ENCODE data around the gene ITPK1. TPM values are rescaled to one million over a fixed set of nuclear protein-coding genes. Genes with fewer than 3 reads are reported as not detected.

ITPK1 gene
- polyA plus RNA-seq, 6 donors from 2014 or later, result 8.5 to 20.1 (median 16.2) TPM

DNA sequence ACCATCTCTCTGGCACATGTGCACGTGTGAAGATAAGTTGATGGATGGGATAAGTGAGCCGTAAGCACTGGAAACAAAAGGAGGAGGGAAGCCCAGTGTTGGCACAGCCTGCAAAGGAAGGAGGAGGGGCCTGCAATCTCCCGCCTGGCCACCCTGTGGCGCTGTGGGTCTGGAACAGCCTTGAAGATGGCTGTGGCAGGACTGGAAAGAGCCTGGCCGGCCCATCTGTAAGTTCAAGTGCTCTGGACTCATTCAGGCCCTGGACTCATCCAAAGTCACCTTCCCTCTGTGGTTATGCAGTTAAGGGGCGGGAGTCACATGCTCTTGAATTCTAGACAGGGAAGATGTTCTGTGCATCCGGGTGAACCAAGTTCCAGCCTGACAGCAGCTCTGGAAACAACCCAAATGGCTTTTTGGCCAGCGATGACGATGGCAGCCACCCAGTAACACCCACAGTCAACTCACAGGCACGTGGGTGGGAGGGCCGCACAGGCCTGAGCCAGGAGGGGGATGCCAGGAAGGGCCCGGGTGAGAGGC is 142.4 kb downstream of the ITPK1 start:
- Mint-ChIP-seq H3K27ac (peak overlapping the region in 1 of 6 donors; percentile 77), H3K36me3 (peaks cover 18 to 30% of the 10 kb centered on the region in 2 donors), H3K4me1 (peaks cover 4 to 9% (median 7%) of the 10 kb centered on the region in 3 donors), H3K27me3 (no peaks in the 10 kb centered on the region), H3K9me3 (peaks cover 12 to 26% (median 24%) of the 10 kb centered on the region in 7 donors), H3K4me3 (no peak overlapping the region)
- ATAC-seq (ENCODE audit: low read depth in 2 of 2), result no peak
- no peak for DNase-seq

DNA sequence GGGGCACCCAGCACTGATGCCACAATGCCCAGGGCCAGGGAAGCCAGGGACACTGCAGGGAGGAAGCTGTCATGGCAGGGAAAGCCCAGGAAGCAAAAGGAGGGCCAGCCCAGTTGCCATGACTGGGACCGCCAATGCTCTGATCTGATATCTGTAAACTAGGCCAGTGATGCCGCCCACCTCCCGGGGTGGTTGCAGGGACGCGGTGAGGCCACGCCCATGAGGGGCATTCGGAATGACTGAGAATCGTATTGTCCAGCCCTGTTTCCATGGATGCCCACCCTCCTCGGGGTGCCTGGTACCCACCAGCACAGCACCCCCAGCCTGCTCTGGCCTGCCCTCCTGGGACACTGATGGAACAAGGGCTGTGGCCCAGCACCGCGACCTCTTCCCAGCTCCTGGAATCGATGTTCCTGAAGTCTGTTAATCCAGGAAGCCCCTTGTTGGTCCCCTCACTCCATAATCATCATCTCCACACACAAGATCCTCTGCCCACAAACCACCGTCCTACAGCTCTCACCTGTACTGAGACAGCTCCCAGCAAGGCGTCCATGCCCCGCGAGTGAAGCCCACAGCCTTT is 144.0 kb downstream of the ITPK1 start:
- DNase-seq (no peak), ATAC-seq (ENCODE audit: low read depth in 2 of 2) (no peak)
- H3K4me1 Mint-ChIP-seq, result peaks cover 4 to 18% (median 4%) of the 10 kb centered on the region in 3 donors
- H3K27ac Mint-ChIP-seq, result peak overlapping the region in 1 of 6 donors; percentile 29
- peaks cover 10 to 22% of the 10 kb centered on the region in 2 donors for H3K36me3 Mint-ChIP-seq
- H3K27me3 Mint-ChIP-seq, result no peaks in the 10 kb centered on the region
- peaks cover 8 to 16% (median 9%) of the 10 kb centered on the region in 7 donors for H3K9me3 Mint-ChIP-seq
- H3K4me3 Mint-ChIP-seq, result no peak overlapping the region

DNA sequence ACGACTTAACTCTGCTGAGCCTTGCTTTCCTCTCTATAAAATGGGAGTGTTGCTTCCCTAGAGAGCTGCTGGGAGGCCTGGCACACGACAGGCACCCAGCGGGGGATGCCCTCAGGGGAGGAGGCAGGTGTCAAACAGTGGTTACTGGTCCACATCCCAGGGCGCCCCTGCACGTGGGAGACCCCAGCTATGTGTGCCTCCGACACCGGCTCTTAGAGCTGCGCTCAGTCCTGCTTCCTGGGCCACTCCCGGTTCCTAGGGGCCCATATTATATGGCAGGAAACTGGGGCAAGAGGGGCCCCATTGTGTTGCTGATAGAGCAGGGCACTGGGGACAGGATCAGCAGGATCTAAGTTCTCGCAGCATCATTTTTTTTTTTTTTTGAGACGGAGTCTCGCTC is 145.5 kb downstream of the ITPK1 start:
- peaks cover 4 to 18% (median 5%) of the 10 kb centered on the region in 3 donors for H3K4me1 Mint-ChIP-seq
- DNase-seq (no peak), ATAC-seq (ENCODE audit: low read depth in 2 of 2) (no peak)
- no peak overlapping the region for H3K4me3 Mint-ChIP-seq
- peaks cover 8 to 10% of the 10 kb centered on the region in 2 donors for H3K36me3 Mint-ChIP-seq
- H3K27me3 Mint-ChIP-seq, result no peaks in the 10 kb centered on the region
- H3K27ac Mint-ChIP-seq, result no peak overlapping the region
- H3K9me3 Mint-ChIP-seq, result peaks cover 0 to 8% (median 4%) of the 10 kb centered on the region in 7 donors

DNA sequence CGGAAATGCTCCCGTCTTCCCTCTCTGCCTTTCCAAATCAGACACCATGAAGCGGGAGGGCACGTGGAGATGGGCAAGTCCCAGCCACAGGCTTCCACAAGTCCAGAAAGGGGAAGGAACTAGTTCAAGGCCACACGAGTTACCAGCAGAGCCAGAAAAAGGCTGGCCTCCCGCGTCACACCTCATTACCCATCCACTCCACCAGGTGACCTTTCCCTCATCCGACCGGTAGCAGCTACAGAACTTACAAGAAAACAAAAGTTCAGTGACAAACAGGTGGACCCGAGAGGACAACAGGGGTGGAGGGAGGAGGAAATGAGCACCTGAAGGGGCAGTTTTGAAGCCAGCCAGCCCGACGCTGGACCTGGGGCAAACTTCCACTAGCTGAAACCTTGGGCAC is 145.9 kb downstream of the ITPK1 start:
- ATAC-seq (ENCODE audit: low read depth in 2 of 2), result no peak
- H3K27ac Mint-ChIP-seq, result no peak overlapping the region
- DNase-seq, result no peak
- H3K4me3 Mint-ChIP-seq, result no peak overlapping the region
- H3K4me1 Mint-ChIP-seq, result peaks cover 4 to 18% (median 9%) of the 10 kb centered on the region in 3 donors
- no peaks in the 10 kb centered on the region for H3K27me3 Mint-ChIP-seq
- H3K9me3 Mint-ChIP-seq, result peaks cover 0 to 8% (median 4%) of the 10 kb centered on the region in 7 donors
- H3K36me3 Mint-ChIP-seq, result peaks cover 8 to 10% of the 10 kb centered on the region in 2 donors

DNA sequence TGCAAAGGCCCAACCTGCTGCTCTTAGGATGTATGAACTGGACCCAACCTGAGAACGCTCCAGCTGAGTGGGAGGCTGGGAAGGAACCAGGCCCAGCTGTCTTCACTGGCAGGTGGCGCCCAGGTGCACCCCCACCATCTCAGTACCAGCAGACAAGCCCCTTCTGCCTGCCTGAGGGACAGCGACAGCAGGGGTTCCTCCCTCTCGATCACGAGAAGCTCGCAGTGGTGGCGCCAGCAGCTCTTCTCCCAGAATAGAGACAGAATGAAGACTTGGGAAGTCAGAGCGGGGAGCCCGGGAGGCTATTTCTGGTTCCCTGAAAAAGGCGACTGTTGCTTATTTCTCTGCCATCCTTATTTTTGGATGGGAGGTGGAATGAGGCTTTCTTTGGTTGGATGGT is 146.3 kb downstream of the ITPK1 start:
- no peaks in the 10 kb centered on the region for H3K27me3 Mint-ChIP-seq
- H3K4me1 Mint-ChIP-seq, result peaks cover 4 to 18% (median 10%) of the 10 kb centered on the region in 3 donors
- H3K27ac Mint-ChIP-seq, result peak overlapping the region in 1 of 6 donors; percentile 42
- DNase-seq (no peak), ATAC-seq (ENCODE audit: low read depth in 2 of 2) (no peak)
- peaks cover 0 to 8% (median 4%) of the 10 kb centered on the region in 7 donors for H3K9me3 Mint-ChIP-seq
- H3K36me3 Mint-ChIP-seq, result peaks cover 8 to 10% of the 10 kb centered on the region in 2 donors
- H3K4me3 Mint-ChIP-seq, result no peak overlapping the region

DNA sequence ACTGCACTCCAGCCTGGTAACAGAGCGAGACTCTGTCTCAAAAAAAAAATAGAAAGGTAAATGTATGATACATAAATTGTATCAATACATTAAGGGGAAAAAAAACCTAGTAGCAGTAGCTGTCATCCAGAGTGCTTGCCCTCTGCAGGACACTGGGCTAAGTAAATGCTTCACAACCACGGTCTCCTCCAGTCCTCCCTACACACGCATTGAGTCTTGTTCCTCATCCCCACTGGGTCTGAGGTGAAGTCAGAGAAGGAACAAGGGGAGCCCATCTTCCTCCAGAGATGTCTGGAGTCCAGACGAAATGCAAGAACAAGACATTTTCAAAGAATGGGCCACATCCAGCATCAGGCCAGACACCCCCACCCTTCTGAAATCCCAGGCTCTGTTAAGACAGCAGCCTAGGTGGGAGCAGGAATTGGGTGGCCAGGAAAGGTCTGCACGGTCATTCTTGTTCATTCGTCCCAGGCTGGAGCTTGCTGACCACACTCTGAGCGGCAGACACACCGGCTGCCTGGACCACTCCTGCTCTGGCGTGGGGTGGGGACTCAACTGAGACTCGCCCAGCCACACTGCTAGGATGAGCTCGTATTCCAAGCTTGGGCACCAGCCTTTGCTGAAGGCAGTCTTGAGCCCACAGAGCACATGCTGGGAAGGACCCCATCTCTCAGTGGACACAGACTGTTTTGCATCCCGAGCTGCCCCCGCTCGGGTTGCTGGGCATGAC is 147.3 kb downstream of the ITPK1 start:
- Mint-ChIP-seq H3K27ac (no peak overlapping the region), H3K36me3 (peaks cover 8 to 10% of the 10 kb centered on the region in 2 donors), H3K4me1 (peaks cover 4 to 18% (median 10%) of the 10 kb centered on the region in 3 donors), H3K9me3 (peaks cover 0 to 7% (median 4%) of the 10 kb centered on the region in 7 donors), H3K27me3 (no peaks in the 10 kb centered on the region), H3K4me3 (peak overlapping the region in 1 of 8 donors; percentile 33)
- ATAC-seq (ENCODE audit: low read depth in 2 of 2) (no peak), DNase-seq (no peak)

DNA sequence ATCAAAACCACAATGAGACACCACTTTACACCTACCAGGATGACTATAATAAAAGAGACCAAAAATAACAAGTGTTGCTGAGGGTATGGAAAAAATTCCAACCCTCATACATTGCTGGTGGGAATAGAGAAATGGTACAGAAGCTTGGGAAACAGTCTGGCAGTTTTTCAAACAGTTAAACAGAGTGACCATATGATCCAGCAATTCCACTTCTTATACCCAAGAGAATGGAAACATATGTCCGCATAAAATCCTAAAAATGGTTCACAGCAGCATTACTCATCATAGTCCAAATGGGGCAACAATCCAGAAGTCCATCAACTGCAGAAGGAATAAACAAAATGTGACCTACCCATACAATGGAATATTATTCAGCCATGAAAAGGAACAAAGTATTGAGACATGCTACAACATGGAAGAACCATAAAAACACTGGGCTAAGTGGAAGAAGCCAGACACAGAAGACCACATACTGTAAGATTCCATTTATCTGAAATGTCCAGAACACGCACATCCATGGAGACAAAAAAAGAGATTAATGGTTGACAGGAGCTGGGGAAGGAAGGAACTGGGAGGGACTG is 148.3 kb downstream of the ITPK1 start:
- Mint-ChIP-seq H3K4me1 (peaks cover 4 to 18% (median 10%) of the 10 kb centered on the region in 3 donors), H3K4me3 (no peak overlapping the region), H3K9me3 (peaks cover 0 to 7% (median 4%) of the 10 kb centered on the region in 7 donors), H3K27ac (peak overlapping the region in 1 of 6 donors; percentile 16), H3K27me3 (no peaks in the 10 kb centered on the region), H3K36me3 (peaks cover 8 to 10% of the 10 kb centered on the region in 2 donors)
- DNase-seq (no peak), ATAC-seq (ENCODE audit: low read depth in 2 of 2) (no peak)

DNA sequence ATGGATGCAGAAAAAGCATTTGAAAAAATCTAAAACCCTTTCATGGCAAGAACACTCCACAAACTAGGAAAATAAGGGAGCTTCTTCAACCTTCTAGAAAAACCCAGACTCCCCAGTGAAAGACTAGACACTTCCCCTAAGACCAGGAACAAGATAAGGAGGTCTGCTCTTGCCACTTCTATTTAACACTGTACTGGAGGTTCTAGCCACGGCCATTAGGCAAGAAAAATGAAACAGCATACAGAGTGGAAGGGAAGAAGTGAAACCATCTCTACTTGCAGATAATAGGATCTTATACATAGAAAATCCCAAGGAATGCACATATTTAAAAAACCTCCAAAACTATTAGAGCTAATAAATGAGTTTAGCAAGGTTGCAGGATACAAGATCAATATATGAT is 150.4 kb downstream of the ITPK1 start:
- no peaks in the 10 kb centered on the region for H3K27me3 Mint-ChIP-seq
- peaks cover 7 to 8% of the 10 kb centered on the region in 2 donors for H3K36me3 Mint-ChIP-seq
- no peak overlapping the region for H3K4me3 Mint-ChIP-seq
- ATAC-seq (ENCODE audit: low read depth in 2 of 2), result no peak
- no peak for DNase-seq
- H3K9me3 Mint-ChIP-seq, result peaks cover 0 to 7% (median 4%) of the 10 kb centered on the region in 7 donors
- H3K4me1 Mint-ChIP-seq, result peaks cover 0 to 14% (median 6%) of the 10 kb centered on the region in 3 donors
- H3K27ac Mint-ChIP-seq, result peak overlapping the region in 1 of 6 donors; percentile 30

DNA sequence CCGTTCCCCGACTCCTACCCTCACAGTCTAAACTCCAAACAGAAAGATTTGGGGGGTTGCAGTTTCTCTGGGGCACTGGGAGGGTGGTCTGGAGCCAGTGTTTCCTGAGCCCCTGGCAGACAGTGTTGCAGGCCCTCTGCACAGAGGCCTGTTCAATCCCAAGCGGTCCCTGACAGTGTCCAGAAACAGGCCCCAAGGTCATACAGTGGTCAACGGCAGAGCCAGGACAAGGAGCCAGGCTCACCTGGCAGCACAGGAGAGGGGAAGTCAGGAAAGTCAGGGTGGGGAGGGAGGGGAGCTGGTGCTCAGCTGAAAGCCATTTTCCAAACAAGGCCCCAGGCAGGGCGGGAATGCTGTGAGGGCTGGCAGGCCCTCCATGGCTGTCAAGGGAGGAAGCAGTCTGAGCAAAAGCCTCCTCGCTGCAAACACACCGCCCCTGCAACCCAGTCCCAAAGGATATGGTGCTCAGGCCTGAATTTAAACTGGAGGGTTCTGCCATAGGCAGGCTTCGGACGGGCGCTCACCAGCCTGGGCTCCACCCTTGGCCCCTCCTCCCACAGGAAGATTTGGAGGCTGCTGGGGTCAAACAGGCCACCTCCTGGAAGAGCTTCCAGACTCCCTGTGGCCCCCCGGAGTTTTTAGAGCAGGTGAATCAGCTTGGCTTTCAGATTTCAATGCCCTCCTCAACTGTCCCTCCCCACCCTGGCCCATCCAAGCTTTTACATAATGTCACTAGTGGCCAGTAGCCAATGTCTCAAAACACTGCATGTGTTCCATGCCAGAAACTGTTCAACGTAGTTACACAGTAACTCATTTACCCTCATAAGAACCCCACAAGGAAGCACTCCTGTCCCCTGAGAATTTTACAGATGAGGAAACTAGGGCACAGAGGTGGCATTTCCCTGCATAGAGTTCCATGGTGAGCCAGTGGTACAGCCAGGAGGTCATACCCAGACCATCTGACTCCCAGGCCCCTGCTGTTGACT is 151.3 kb downstream of the ITPK1 start:
- no peak for DNase-seq
- Mint-ChIP-seq H3K27ac (peak overlapping the region in 1 of 6 donors; percentile 39), H3K9me3 (peaks cover 0 to 7% (median 4%) of the 10 kb centered on the region in 7 donors), H3K27me3 (no peaks in the 10 kb centered on the region), H3K4me1 (peaks cover 0 to 14% (median 6%) of the 10 kb centered on the region in 3 donors), H3K4me3 (peak overlapping the region in 1 of 8 donors; percentile 21), H3K36me3 (peaks cover 7 to 8% of the 10 kb centered on the region in 2 donors)
- ATAC-seq (ENCODE audit: low read depth in 2 of 2), result no peak

DNA sequence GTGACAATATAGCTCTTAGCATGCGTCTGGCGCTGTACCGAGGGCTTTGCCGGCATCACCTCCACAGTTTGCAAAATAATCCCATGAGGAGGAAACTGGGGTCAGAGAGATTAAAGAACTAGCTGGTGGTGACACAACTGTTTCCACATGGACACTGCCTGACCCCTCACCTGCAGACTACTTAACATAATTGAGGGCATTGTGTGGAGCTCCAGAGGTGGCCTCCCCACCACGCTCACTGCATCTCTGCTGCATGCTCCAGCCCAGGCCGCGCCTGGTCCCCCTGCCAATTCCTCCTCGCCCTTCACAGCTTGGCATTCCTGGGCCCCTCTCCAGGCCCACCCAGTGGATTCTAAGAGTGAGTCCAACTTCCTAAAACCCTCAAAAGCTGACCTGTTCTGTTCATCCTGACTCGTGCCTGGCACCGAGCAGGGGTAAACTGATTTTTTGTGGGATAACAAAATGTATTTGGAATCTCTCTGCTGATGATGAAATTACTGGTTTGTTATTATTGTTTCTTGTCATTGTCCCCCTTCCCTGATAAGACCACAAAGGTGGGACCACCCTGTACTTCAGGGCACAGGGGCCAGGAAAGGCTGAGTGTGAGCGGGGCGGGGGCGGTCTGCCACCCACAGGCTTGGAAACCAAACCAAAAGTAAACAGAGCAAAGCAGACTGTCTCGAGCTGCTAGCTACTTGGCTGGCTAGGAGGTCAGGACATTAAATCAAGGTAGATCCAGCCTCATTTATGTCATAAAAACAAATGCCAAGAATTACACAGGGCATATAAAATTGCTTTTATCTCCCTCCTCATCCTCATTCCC is 152.2 kb downstream of the ITPK1 start:
- Mint-ChIP-seq H3K4me1 (peaks cover 0 to 10% (median 6%) of the 10 kb centered on the region in 3 donors), H3K4me3 (peak overlapping the region in 1 of 8 donors; percentile 21), H3K9me3 (peaks cover 0 to 7% (median 4%) of the 10 kb centered on the region in 7 donors), H3K27ac (peak overlapping the region in 2 of 6 donors; percentile 9 to 89), H3K27me3 (no peaks in the 10 kb centered on the region), H3K36me3 (peaks cover 7 to 8% of the 10 kb centered on the region in 2 donors)
- ATAC-seq (ENCODE audit: low read depth in 2 of 2) (no peak), DNase-seq (no peak)

DNA sequence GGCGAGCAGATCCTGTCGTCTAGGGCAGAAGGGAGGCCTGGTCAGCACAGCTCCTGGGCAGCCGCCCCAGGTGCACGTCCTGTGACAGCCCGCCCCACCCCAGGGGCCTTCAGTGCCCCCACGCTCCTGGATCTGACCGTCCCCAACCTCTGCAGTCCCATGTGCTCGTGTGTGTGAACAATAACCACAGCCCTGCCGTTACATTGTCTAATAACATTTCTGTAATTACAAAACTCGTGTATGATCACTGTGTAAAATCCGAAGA is 153.0 kb downstream of the ITPK1 start:
- Mint-ChIP-seq H3K27me3 (no peaks in the 10 kb centered on the region), H3K9me3 (peaks cover 0 to 6% (median 4%) of the 10 kb centered on the region in 7 donors), H3K4me1 (peaks cover 0 to 10% (median 6%) of the 10 kb centered on the region in 3 donors), H3K36me3 (peaks cover 6% of the 10 kb centered on the region in 2 donors), H3K27ac (no peak overlapping the region), H3K4me3 (no peak overlapping the region)
- ATAC-seq (ENCODE audit: low read depth in 2 of 2), result no peak
- DNase-seq, result no peak

Measured in naive B cell (primary cell).